SU-DHL-6 (cell line): ENCODE data around the gene FOSB.

Experiments
- CTCF ChIP-seq: fragments of 200-600 bp; sonication (generic); IDR thresholded peaks from one replicate; pipeline ENCODE4 v1.5.1; 2017; ENCODE audit warnings: antibody characterized with exemption, mild to moderate bottlenecking, low read length, moderate library complexity; ENCODE audit not compliant: insufficient read depth, poor library complexity, severe bottlenecking
- EZH2phosphoT487 ChIP-seq: fragments of 200-600 bp; sonication (generic), shearing (Covaris generic); conservative IDR thresholded peaks from 2 replicates; pipeline ENCODE4 v1.6.1; 2018; ENCODE audit warnings: mild to moderate bottlenecking, antibody characterized with exemption, low read length, moderate library complexity, mixed read lengths

- TF ChIP-seq CTCF (no peak), EZH2phosphoT487 (no peak)
Measured at GRCh38 chr19:45492137-45492626, 24.4 kb downstream of the FOSB start.
